Coronary artery (tissue), 2 donors: ENCODE results near the gene ARL15.

Experiments
- DNase-seq: peaks from one replicate; pipeline ENCODE4 v3.0.0-alpha.2; 2017; ENCODE audit warnings: low spot score
- H3K27ac ChIP-seq, 2 donors: fragments of 200-600 bp; sonication (generic); one replicate each; pipeline ENCODE4 v1.5.1; 2016 to 2019
- H3K4me3 ChIP-seq: fragments of 200-600 bp; sonication (generic); 2 replicates; pipeline ENCODE4 v1.5.1; 2016; ENCODE audit warnings: mild to moderate bottlenecking, moderate library complexity
- TF ChIP-seq, protein P1 (sequence below): fragments of 200-600 bp; sonication (generic); IDR thresholded peaks from one replicate; pipeline ENCODE4 v1.5.1; 2019; ENCODE audit warnings: antibody characterized with exemption

Gene ARL15

DNA sequence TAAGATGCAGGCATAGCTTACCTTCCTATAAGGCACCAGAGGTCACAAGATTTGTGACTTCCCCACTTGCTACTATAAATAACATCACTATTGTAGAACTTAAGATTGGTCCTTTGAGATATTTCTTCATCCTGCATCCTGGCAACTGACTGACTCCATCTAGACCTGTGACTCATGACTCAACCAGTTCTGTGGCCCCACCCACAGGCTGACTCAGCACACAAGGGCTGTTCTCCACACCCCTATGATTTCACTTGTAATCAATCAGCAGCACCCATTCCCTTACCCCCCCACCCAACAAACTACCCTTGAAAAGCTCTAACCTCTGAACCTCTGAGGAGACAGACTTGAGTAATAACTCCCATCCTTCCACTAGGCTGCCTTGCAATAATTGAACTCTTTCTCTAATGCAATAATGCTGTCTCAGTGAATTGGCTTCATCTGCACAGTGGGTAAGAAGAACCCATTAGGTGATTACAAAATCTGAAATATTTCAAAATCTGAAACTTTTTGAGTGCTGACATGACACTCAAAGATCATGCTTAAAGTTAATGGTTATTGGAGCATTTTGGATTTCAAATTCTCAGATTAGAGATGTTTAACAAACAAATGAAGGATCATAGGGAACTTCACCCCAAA lies 296.7 kb downstream of the ARL15 start:
- Histone ChIP-seq H3K27ac (no peak overlapping the region), H3K4me3 (no peak overlapping the region)
- DNase-seq, result no peak
- TF ChIP-seq, protein P1, sequence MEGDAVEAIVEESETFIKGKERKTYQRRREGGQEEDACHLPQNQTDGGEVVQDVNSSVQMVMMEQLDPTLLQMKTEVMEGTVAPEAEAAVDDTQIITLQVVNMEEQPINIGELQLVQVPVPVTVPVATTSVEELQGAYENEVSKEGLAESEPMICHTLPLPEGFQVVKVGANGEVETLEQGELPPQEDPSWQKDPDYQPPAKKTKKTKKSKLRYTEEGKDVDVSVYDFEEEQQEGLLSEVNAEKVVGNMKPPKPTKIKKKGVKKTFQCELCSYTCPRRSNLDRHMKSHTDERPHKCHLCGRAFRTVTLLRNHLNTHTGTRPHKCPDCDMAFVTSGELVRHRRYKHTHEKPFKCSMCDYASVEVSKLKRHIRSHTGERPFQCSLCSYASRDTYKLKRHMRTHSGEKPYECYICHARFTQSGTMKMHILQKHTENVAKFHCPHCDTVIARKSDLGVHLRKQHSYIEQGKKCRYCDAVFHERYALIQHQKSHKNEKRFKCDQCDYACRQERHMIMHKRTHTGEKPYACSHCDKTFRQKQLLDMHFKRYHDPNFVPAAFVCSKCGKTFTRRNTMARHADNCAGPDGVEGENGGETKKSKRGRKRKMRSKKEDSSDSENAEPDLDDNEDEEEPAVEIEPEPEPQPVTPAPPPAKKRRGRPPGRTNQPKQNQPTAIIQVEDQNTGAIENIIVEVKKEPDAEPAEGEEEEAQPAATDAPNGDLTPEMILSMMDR, result no peak

DNA sequence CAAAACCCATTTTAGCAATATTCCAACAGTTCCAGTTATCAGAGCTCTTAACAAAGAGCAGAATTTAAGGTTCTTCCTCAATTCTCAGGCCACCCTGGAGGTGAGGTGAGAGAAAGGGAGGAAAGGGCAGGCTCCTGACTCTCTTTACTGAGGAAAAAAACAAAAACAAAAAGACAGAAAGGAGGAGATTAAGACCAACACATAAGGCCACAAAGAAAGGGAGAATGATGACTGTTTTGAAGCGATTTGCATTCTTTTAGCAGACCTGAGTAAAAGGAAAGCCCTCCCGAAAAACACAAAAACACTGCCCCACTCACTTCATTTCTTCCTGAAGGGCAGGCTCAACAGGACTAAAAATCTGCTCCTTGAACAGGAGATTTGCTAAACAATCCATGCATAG lies 300.5 kb downstream of the ARL15 start:
- no peak for DNase-seq
- Histone ChIP-seq H3K4me3 (no peak overlapping the region), H3K27ac (no peak overlapping the region)
- TF ChIP-seq, protein P1, result no peak

DNA sequence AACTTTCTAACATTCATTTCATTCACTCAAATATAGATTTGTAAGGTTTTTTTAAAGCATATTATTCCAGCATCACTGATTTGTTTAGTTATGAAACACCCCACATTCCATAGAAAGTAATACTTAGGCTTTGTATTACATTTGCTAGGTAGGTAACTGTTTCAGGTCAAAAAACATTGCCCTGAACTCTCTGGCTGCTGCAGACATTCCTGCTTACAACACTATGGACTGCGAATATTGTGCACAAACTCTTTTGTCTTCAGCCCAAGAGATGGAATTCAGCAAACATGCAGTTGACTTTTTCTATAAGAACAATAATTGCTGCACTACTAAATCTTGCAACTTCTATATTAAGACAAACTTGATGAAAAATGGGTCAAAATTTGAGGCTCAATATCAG lies 301.0 kb downstream of the ARL15 start:
- Histone ChIP-seq H3K4me3 (no peak overlapping the region), H3K27ac (no peak overlapping the region)
- TF ChIP-seq, protein P1, result no peak
- no peak for DNase-seq

DNA sequence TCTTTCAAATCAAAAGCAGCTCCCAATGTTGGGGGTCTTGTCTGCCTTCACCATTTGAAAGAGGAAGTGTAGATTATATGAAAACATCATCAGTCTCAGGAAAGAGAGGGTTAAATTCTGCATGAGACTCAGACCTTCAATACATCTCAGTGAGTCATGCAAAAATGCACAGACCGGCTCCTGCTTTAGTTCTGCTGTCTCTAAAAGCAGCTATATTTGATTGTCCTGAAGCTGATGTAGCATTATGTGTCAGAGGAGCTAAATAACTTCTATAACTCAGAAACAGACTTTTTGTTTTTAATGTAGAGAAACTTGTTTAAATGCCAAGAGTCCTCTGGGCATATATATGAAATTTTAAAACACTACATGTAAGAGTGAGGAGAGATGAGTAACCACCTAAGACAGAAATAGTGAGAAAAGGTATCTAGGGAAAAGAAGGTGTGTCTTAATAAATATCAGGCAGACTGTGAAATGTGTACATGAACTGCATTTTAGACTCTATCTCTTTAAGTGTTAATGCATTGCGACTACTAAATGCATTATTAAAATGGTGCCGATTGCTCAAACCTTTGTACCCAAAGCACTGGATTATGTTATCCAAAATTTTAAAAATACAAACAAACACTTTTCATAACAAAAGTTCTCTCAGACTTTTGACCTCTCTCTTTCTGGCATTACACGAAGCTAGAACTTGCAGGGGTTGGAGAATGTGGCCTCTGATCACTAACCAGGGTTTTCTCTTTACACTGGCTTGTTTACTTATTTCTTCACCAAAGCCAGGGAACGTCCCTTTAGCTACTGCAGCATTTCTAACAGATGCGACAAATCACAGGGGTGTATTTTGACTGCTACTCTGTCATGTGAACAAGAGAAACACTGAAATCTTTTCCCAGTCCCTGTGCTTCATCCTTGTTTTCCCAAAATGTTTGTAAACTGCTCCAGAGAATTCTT lies 302.3 kb downstream of the ARL15 start:
- TF ChIP-seq, protein P1, result no peak
- no peak for DNase-seq
- H3K27ac ChIP-seq, result no peak overlapping the region

DNA sequence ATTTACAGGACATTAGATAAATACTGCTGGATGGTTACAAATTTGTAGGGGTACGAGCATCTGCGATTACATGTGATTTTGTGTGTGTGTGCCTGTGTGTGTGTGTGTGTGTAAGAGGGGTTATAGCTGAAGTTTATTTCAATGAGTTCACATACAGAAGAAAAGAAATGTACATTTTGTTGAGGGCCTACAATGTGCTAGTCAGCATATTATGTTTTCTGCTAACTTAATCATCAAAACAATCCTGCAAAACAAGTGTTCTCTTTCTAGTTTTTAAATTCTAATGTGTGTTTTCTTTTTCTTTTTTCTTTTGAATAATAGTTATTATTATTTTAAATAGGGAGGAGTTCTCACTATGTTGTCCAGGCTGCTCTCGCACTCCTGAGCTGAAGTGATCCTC lies 305.7 kb downstream of the ARL15 start:
- H3K27ac ChIP-seq, result no peak overlapping the region
- TF ChIP-seq, protein P1, result no peak
- DNase-seq, result no peak
- no peak overlapping the region for H3K4me3 ChIP-seq

More for the DNA sequence above, 302.3 kb downstream of the ARL15 start:
- H3K4me3 ChIP-seq, result no peak overlapping the region

DNA sequence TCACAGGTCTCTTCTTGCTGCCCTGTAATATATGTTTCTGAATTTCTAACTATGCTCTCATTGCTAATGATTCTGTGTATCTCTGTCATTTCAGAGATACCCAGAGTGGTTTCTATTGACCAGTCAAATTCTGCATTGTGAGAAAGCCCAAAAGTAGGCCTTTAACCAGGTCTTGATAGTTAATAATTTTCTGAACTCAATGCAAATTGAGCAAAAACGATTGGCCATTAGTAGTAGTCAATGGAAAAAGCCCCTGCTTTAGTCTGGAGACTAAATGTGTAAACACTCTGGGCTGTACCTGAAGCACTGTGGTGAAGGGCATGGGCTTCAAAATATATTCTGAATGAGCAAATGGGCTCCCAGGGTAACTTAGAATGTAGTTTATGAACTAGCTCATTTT lies 307.6 kb downstream of the ARL15 start:
- H3K4me3 ChIP-seq, result no peak overlapping the region
- no peak for DNase-seq
- no peak overlapping the region for H3K27ac ChIP-seq

More for the DNA sequence above, 307.6 kb downstream of the ARL15 start:
- TF ChIP-seq, protein P1, result no peak
